Stimulated activated CD8-positive, alpha-beta memory T cell treated with anti-CD3 and anti-CD28 coated beads, Interleukin-15, amount 100 ng/mL, for 1 hour (primary cell): ENCODE results near the gene CREB3.
A peak's percentile ranks its signal among the peaks of the same experiment; 100 is the strongest.

Source experiments
- DNase-seq: peaks from one replicate; pipeline ENCODE4 v3.0.0-alpha.2; 2020; ENCODE audit warnings: low read depth

CREB3 gene

GRCh38 chr9:35727676-35728040 lies 4.8 kb upstream of the CREB3 start:
- DNase-seq, result no peak

- DNase-seq, result no peak
These were observed 4.2 kb upstream of the CREB3 start for GRCh38 chr9:35728041-35728971.

- no peak for DNase-seq
These were observed 3.4 kb upstream of the CREB3 start for GRCh38 chr9:35729101-35729500.

- no peak for DNase-seq
These were observed 2.6 kb upstream of the CREB3 start for GRCh38 chr9:35729700-35730485.

GRCh38 chr9:35730486-35730854 lies 2.0 kb upstream of the CREB3 start:
- no peak for DNase-seq

- DNase-seq, result no peak
These were observed 866 bp upstream of the CREB3 start for GRCh38 chr9:35731415-35732184.

- DNase-seq, result no peak
These were observed 505 bp downstream of the CREB3 start for GRCh38 chr9:35732800-35733541.

GRCh38 chr9:35734096-35734495 lies 1.6 kb downstream of the CREB3 start:
- no peak for DNase-seq

- peak; percentile 48 for DNase-seq
These were observed 3.8 kb downstream of the CREB3 start for GRCh38 chr9:35736201-35736633.

- no peak for DNase-seq
These were observed 4.7 kb downstream of the CREB3 start for GRCh38 chr9:35737143-35737542.

GRCh38 chr9:35738186-35738585 lies 5.7 kb downstream of the CREB3 start:
- no peak for DNase-seq

GRCh38 chr9:35738924-35739323 lies 6.5 kb downstream of the CREB3 start:
- no peak for DNase-seq

GRCh38 chr9:35740243-35740642 lies 7.8 kb downstream of the CREB3 start:
- no peak for DNase-seq

GRCh38 chr9:35741740-35742139 lies 9.3 kb downstream of the CREB3 start:
- DNase-seq, result no peak

- no peak for DNase-seq
These were observed 11.0 kb downstream of the CREB3 start for GRCh38 chr9:35743452-35743851.

- no peak for DNase-seq
These were observed 11.5 kb downstream of the CREB3 start for GRCh38 chr9:35743880-35744518.

- DNase-seq, result no peak
These were observed 13.1 kb downstream of the CREB3 start for GRCh38 chr9:35745569-35745968.

- no peak for DNase-seq
These were observed 14.1 kb downstream of the CREB3 start for GRCh38 chr9:35746583-35746982.

- DNase-seq, result no peak
These were observed 15.9 kb downstream of the CREB3 start for GRCh38 chr9:35748242-35748857.

GRCh38 chr9:35748858-35749514 lies 16.5 kb downstream of the CREB3 start, which contains the start of the genes GBA2 and RGP1:
TSS of gene GBA2 (minus strand) at chr9:35749228. CDS start at chr9:35748704, 524 bp downstream.
TSS of gene RGP1 (plus strand) at chr9:35749287. CDS start at chr9:35749756, 469 bp downstream.
- DNase-seq, result no peak
